HepG2 (cell line): ENCODE results near the gene GDE1. TPM values are rescaled to one million over a fixed set of nuclear protein-coding genes. Genes with fewer than 3 reads are reported as not detected.

ENCODE experiments used
- DMTF1 ChIP-seq: sonication (generic); formaldehyde crosslinking; IDR thresholded peaks from 2 replicates; pipeline ENCODE4 v1.4.0; 2020; ENCODE audit warnings: mild to moderate bottlenecking, missing genetic modification reagents
- HINFP ChIP-seq: sonication (generic); formaldehyde crosslinking; IDR thresholded peaks from 2 replicates; pipeline ENCODE4 v1.4.0; 2020; ENCODE audit warnings: low read depth, mild to moderate bottlenecking, missing genetic modification reagents
- MEIS1 ChIP-seq: sonication (generic); formaldehyde crosslinking; IDR thresholded peaks from 2 replicates; pipeline ENCODE4 v1.9.0; 2021; ENCODE audit warnings: mild to moderate bottlenecking, missing genetic modification reagents, moderate library complexity, borderline replicate concordance
- RBAK ChIP-seq: sonication (generic); formaldehyde crosslinking; IDR thresholded peaks from 2 replicates; pipeline ENCODE4 v1.5.1; 2020; ENCODE audit warnings: mild to moderate bottlenecking, missing genetic modification reagents
- TFAP4 ChIP-seq: sonication (generic); IDR thresholded peaks from 2 replicates; pipeline ENCODE4 v1.6.1; 2016; ENCODE audit warnings: low read depth, borderline replicate concordance
- ZBTB3 ChIP-seq: sonication (generic); formaldehyde crosslinking; IDR thresholded peaks from 2 replicates; pipeline ENCODE4 v1.4.0; 2020; ENCODE audit warnings: low read depth, mild to moderate bottlenecking, moderate library complexity, missing genetic modification reagents, borderline replicate concordance
- ZNF350 ChIP-seq: sonication (generic); formaldehyde crosslinking; IDR thresholded peaks from 2 replicates; pipeline ENCODE4 v1.4.0; 2020; ENCODE audit warnings: mild to moderate bottlenecking, low read depth, missing genetic modification reagents, borderline replicate concordance
- ZNF713 ChIP-seq: sonication (generic); formaldehyde crosslinking; IDR thresholded peaks from 2 replicates; pipeline ENCODE4 v1.4.0; 2020; ENCODE audit warnings: mild to moderate bottlenecking, missing genetic modification reagents
- ZNF75D ChIP-seq: sonication (generic); formaldehyde crosslinking; IDR thresholded peaks from 2 replicates; pipeline ENCODE4 v1.8.1; 2023; ENCODE audit warnings: missing genetic modification reagents, mild to moderate bottlenecking, borderline replicate concordance
- polyA plus RNA-seq, 8 experiments: library from polyadenylated mRNA; depleted of rRNA in 3 of 8; stranded (reverse) in 7 of 8; unstranded in 1 of 8; fragments of >200 nt; fragmentation: Illumina TruSeq in 4 of 8; extraction: Trizol in 4 of 8; gene quantifications; 2 replicates each; pipeline versions ENCODE4 v1.2.1 to v1.2.3, GENCODE V29; 2011 to 2016; ENCODE audit warnings: low read depth in 4 of 8, missing spikeins in 1 of 8, mixed read lengths in 1 of 8; ENCODE audit not compliant: insufficient read depth in 1 of 8
- total RNA-seq, 5 experiments: library from RNA; depleted of rRNA; stranded (reverse); fragments of >200 nt; fragmentation: Illumina TruSeq; extraction: Trizol; gene quantifications; 2 replicates each; pipeline ENCODE4 v1.2.3, GENCODE V29; 2016; ENCODE audit warnings: low read depth in 1 of 5
- TF ChIP-seq, protein P1 (sequence below): sonication (generic); formaldehyde crosslinking; IDR thresholded peaks from 2 replicates; pipeline ENCODE4 v1.5.1; 2020; ENCODE audit warnings: mild to moderate bottlenecking, missing genetic modification reagents, borderline replicate concordance
- TF ChIP-seq, protein P2 (sequence below): sonication (generic); formaldehyde crosslinking; conservative IDR thresholded peaks from 2 replicates; pipeline ENCODE4 v1.4.0; 2020; ENCODE audit warnings: missing genetic modification reagents
- TF ChIP-seq, protein P3 (sequence below): sonication (generic); formaldehyde crosslinking; IDR thresholded peaks from 2 replicates; pipeline ENCODE4 v1.8.0; 2022; ENCODE audit warnings: missing genetic modification reagents, mild to moderate bottlenecking, moderate library complexity, borderline replicate concordance

GDE1 gene
- total and polyA plus RNA-seq, 2 of the 13 experiments (the other 11 are each of a cell fraction or from before 2014, with no cell fraction given), result 35.9 to 59.0 TPM

- no peak; the same call in 1 of the 2 replicates for TF ChIP-seq DMTF1 (CRISPR knock-in tag)
- TF ChIP-seq HINFP (CRISPR knock-in tag), result no peak; the same call in 1 of the 2 replicates
- no peak for TF ChIP-seq ZBTB3 (CRISPR knock-in tag)
- no peak for TF ChIP-seq ZNF75D (CRISPR knock-in tag)
- TF ChIP-seq ZNF713 (CRISPR knock-in tag), result no peak
- TF ChIP-seq MEIS1 (CRISPR knock-in tag), result peak; percentile 87
- TF ChIP-seq TFAP4, result 0 out of 2 replicates have a peak, but pooled peaks have one; percentile 7
- TF ChIP-seq, protein P1, sequence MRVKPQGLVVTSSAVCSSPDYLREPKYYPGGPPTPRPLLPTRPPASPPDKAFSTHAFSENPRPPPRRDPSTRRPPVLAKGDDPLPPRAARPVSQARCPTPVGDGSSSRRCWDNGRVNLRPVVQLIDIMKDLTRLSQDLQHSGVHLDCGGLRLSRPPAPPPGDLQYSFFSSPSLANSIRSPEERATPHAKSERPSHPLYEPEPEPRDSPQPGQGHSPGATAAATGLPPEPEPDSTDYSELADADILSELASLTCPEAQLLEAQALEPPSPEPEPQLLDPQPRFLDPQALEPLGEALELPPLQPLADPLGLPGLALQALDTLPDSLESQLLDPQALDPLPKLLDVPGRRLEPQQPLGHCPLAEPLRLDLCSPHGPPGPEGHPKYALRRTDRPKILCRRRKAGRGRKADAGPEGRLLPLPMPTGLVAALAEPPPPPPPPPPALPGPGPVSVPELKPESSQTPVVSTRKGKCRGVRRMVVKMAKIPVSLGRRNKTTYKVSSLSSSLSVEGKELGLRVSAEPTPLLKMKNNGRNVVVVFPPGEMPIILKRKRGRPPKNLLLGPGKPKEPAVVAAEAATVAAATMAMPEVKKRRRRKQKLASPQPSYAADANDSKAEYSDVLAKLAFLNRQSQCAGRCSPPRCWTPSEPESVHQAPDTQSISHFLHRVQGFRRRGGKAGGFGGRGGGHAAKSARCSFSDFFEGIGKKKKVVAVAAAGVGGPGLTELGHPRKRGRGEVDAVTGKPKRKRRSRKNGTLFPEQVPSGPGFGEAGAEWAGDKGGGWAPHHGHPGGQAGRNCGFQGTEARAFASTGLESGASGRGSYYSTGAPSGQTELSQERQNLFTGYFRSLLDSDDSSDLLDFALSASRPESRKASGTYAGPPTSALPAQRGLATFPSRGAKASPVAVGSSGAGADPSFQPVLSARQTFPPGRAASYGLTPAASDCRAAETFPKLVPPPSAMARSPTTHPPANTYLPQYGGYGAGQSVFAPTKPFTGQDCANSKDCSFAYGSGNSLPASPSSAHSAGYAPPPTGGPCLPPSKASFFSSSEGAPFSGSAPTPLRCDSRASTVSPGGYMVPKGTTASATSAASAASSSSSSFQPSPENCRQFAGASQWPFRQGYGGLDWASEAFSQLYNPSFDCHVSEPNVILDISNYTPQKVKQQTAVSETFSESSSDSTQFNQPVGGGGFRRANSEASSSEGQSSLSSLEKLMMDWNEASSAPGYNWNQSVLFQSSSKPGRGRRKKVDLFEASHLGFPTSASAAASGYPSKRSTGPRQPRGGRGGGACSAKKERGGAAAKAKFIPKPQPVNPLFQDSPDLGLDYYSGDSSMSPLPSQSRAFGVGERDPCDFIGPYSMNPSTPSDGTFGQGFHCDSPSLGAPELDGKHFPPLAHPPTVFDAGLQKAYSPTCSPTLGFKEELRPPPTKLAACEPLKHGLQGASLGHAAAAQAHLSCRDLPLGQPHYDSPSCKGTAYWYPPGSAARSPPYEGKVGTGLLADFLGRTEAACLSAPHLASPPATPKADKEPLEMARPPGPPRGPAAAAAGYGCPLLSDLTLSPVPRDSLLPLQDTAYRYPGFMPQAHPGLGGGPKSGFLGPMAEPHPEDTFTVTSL (CRISPR knock-in tag), result peak; percentile 52; the same call in 1 of the 2 replicates
- TF ChIP-seq, protein P2, sequence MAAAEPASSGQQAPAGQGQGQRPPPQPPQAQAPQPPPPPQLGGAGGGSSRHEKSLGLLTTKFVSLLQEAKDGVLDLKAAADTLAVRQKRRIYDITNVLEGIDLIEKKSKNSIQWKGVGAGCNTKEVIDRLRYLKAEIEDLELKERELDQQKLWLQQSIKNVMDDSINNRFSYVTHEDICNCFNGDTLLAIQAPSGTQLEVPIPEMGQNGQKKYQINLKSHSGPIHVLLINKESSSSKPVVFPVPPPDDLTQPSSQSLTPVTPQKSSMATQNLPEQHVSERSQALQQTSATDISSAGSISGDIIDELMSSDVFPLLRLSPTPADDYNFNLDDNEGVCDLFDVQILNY (CRISPR knock-in tag), result no peak; the same call in 1 of the 2 replicates
- TF ChIP-seq ZNF350 (CRISPR knock-in tag), result peak; percentile 89
- peak; percentile 70; the same call in 1 of the 2 replicates for TF ChIP-seq RBAK (CRISPR knock-in tag)
- TF ChIP-seq, protein P3, sequence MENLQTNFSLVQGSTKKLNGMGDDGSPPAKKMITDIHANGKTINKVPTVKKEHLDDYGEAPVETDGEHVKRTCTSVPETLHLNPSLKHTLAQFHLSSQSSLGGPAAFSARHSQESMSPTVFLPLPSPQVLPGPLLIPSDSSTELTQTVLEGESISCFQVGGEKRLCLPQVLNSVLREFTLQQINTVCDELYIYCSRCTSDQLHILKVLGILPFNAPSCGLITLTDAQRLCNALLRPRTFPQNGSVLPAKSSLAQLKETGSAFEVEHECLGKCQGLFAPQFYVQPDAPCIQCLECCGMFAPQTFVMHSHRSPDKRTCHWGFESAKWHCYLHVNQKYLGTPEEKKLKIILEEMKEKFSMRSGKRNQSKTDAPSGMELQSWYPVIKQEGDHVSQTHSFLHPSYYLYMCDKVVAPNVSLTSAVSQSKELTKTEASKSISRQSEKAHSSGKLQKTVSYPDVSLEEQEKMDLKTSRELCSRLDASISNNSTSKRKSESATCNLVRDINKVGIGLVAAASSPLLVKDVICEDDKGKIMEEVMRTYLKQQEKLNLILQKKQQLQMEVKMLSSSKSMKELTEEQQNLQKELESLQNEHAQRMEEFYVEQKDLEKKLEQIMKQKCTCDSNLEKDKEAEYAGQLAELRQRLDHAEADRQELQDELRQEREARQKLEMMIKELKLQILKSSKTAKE (CRISPR knock-in tag), result no peak
Observed at GRCh38 chr16:19521471-19522396, at the start of gene GDE1 (continued).
